GM19035 (cell line): ENCODE measurements around the gene SLC35F1.
"Not testable (repeated sequence)": the region's sequence is repeated elsewhere in the genome, so short reads cannot be mapped to it uniquely, and the experiment has no call there.

Experiments
- ATAC-seq: cut with Tn5 transposase; IDR thresholded peaks from one replicate; pipeline ENCODE4 v1.9.1; 2021; ENCODE audit not compliant: unreplicated experiment

SLC35F1 gene

GRCh38 chr6:117906958-117907600, at the start of gene SLC35F1:
Gene SLC35F1, plus strand, starts transcription at chr6:117907264.
- peak; percentile 71 for ATAC-seq

- ATAC-seq: not testable (repeated sequence)
Observed at GRCh38 chr6:117858601-117859000, 48.5 kb upstream of the SLC35F1 start.

- no peak for ATAC-seq
Observed at GRCh38 chr6:117861545-117861944, 45.5 kb upstream of the SLC35F1 start.

GRCh38 chr6:117866561-117866960, 40.5 kb upstream of the SLC35F1 start:
- ATAC-seq: no peak

- ATAC-seq: peak; percentile 85
Observed at GRCh38 chr6:117870486-117871242, 36.4 kb upstream of the SLC35F1 start.

- no peak for ATAC-seq
Observed at GRCh38 chr6:117880824-117881223, 26.2 kb upstream of the SLC35F1 start.

- no peak for ATAC-seq
Observed at GRCh38 chr6:117890172-117890571, 16.9 kb upstream of the SLC35F1 start.

GRCh38 chr6:117906507-117906957, 532 bp upstream of the SLC35F1 start:
- peak; percentile 44 for ATAC-seq

- no peak for ATAC-seq
Observed at GRCh38 chr6:117907601-117908245, 659 bp downstream of the SLC35F1 start.

- no peak for ATAC-seq
Observed at GRCh38 chr6:117908246-117909068, 1.4 kb downstream of the SLC35F1 start.

- ATAC-seq: no peak
Observed at GRCh38 chr6:117909638-117910037, 2.6 kb downstream of the SLC35F1 start.

GRCh38 chr6:117910549-117910948, 3.5 kb downstream of the SLC35F1 start:
- no peak for ATAC-seq

GRCh38 chr6:117911150-117911549, 4.1 kb downstream of the SLC35F1 start:
- ATAC-seq: no peak

GRCh38 chr6:117911660-117912059, 4.6 kb downstream of the SLC35F1 start:
- no peak for ATAC-seq

- ATAC-seq: no peak
Observed at GRCh38 chr6:117915846-117916245, 8.8 kb downstream of the SLC35F1 start.

- no peak for ATAC-seq
Observed at GRCh38 chr6:117916483-117916882, 9.4 kb downstream of the SLC35F1 start.

- no peak for ATAC-seq
Observed at GRCh38 chr6:117917176-117917575, 10.1 kb downstream of the SLC35F1 start.

- no peak for ATAC-seq
Observed at GRCh38 chr6:117918454-117918853, 11.4 kb downstream of the SLC35F1 start.

GRCh38 chr6:117919275-117919674, 12.2 kb downstream of the SLC35F1 start:
- no peak for ATAC-seq

GRCh38 chr6:117919775-117920729, 13.0 kb downstream of the SLC35F1 start:
- no peak for ATAC-seq
